Esophagus muscularis mucosa (tissue), 3 donors: Measurements from ENCODE around the gene TMEM143.

ENCODE experiments used
- POLR2AphosphoS5 ChIP-seq, 2 donors: sonication (generic); formaldehyde crosslinking; IDR thresholded peaks; one replicate each; pipeline ENCODE4 v1.6.1; 2017; ENCODE audit warnings: antibody characterized with exemption in 2 of 2
- TF ChIP-seq, protein P1 (sequence below), 3 experiments: fragments of 200-600 bp in 2 of 3; fragments of 450-650 bp in 1 of 3; sonication (generic) in 2 of 3; IDR thresholded peaks; one replicate each; pipeline ENCODE4 v1.5.1; 2017 to 2019; ENCODE audit warnings: antibody characterized with exemption in 3 of 3, mild to moderate bottlenecking in 2 of 3, moderate library complexity in 1 of 3

DNA sequence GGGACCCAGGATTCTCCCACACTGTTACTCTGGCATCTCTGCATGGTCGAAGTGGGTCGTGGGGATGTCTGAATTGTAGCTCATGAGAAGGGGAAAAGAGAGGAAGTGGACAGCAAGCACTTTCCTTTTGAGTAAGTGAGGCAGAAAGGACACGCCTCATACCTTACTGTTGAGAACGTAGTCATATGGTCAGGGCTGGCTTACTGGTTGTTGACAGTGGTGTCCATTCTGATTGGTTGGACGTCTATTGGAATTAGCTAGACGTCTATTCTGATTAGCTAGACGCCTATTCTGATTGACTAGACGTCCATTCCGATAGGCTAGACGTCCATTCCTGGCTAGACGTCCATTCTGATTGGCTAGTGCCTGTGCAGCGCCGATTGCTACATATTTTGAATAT, 42.1 kb upstream of the TMEM143 start:
- TF ChIP-seq, protein P1, sequence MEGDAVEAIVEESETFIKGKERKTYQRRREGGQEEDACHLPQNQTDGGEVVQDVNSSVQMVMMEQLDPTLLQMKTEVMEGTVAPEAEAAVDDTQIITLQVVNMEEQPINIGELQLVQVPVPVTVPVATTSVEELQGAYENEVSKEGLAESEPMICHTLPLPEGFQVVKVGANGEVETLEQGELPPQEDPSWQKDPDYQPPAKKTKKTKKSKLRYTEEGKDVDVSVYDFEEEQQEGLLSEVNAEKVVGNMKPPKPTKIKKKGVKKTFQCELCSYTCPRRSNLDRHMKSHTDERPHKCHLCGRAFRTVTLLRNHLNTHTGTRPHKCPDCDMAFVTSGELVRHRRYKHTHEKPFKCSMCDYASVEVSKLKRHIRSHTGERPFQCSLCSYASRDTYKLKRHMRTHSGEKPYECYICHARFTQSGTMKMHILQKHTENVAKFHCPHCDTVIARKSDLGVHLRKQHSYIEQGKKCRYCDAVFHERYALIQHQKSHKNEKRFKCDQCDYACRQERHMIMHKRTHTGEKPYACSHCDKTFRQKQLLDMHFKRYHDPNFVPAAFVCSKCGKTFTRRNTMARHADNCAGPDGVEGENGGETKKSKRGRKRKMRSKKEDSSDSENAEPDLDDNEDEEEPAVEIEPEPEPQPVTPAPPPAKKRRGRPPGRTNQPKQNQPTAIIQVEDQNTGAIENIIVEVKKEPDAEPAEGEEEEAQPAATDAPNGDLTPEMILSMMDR (IDR thresholded peaks at IDR 0.05): no peak
- no peak for TF ChIP-seq POLR2AphosphoS5 (IDR thresholded peaks at IDR 0.05)
